HK-2 (cell line): ENCODE data around the gene CD63.

Experiments
- DNase-seq: peaks from one replicate; pipeline ENCODE4 v3.0.0-alpha.2; 2018; ENCODE audit not compliant: unreplicated experiment

Gene CD63

GRCh38 chr12:55704824-55705718 lies 23.7 kb downstream of the CD63 start:
- no peak for DNase-seq

DNA sequence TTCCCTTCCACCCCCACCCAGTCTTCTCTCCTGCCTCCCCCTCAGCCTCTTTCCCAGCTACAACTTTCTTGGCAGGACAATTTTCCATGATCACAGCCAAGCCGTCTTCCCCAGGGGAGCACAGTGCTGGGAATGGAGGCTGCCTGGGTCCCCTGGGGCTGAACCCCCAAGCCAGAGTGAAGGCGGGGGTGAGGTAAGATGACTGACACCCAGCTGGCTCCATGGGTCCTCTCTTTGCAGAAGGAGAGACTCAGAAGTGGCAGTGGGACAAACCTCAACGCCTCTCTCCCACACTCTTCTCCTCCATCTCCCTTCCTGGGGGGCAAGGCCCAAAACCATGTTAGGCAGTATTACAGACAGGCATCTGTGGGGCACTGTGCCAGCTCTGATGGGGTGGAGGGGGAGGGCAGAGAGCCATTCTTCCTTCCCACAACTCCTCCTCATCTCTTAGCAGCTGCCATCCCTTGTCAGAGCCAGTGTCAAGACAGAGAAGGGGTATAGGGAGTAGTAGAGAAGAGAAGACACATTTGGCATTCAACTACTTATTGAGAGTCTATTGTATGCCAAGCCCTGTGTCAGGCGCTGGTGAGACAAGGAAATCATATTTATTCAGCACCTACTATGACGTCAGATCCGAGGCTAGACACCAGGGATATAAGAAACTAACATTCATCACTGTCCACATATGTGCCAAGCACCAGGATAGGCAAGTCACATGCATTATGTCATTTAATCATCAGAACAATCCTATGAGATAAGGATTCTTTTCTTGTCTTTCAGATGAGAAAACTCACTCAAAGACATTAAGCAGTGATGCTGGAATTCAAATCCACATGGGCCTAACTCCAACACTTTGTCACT lies 24.7 kb downstream of the CD63 start:
- DNase-seq: no peak

GRCh38 chr12:55703288-55703687 lies 25.5 kb downstream of the CD63 start:
- no peak for DNase-seq

DNA sequence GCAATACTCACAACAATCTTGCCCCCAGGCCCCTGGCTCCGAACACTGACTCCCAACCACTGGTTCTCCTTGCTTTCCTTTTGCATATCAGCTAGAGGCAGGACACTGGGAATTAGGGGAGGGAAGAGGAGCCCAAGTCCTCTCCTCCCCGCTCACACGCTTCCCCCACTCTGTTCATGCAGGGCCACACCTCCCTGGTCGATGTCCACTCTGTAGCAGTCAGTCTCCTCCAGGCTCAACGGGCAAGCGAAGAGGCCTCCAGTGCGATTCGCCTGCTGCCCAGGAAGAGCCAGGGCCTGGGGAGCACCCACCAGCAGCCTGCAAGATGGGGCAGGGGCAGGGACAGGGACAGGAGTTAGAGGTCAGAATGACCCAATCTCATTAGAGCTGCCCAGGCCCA lies 25.9 kb downstream of the CD63 start:
- no peak for DNase-seq

- no peak for DNase-seq
Observed at GRCh38 chr12:55700255-55701018, 28.4 kb downstream of the CD63 start.

DNA sequence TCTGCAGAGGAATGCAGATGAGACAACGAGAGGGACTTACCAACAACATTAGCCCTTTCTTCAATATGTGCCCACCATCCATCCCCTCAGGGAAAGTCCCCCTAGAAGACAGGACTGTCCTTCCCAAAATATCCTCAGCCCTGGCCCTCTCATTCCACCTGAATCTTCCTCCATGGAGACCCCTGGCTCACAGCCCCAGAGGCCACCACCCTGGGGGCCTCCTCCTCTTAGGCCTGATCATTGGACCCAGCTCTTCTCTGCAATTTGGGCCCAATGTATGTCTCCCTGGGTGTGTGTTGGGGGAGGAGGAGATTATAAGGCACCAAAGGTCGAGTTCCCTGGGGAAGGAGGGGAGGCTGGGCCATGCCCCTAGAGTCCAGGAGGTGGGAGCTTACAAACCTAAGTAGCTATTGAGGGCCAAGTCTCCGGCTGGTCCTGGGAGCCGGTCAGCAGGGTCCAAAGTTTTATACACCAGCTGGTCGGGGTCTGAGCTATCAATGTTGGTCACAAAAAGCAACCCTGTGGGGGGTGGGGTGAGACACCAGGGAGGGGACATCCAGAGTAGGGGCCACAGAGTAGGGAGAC lies 29.2 kb downstream of the CD63 start:
- DNase-seq: no peak

GRCh38 chr12:55698965-55699364 lies 29.8 kb downstream of the CD63 start:
- no peak for DNase-seq

DNA sequence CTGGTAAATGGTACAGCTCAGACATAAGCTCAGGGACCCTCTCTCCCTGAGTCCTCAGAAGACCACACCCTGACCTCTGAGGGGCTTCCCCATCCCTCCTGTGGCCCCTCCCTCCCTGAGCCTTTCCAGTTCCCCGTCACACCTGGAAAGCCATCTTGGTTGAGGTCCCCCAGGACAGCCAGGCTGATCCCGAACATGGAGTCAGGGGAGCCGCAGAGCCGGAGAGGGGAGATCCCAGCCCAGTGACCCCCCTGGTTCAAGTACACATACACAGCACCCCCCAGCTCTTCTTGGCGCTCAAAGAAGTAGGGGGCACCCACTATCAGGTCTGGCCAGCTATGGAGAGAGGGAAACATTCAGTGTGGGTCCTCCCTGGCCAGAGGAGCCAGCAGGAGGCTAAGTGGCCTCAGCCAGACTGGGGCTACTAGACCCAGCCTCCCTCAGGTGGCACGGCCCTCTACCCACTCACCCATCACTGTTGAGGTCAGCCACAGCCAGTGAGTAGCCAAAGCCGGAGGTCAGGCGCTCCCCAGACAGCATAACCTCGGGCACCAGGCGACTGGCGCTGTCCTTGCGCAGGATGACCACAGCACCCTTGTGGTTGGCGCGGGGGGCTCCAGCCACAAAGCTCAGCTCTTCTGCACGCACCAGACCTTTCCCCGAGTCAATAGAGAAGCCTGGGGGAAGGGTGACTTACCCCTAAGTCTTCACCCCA lies 30.4 kb downstream of the CD63 start:
- DNase-seq: no peak

- no peak for DNase-seq
Observed at GRCh38 chr12:55697686-55698085, 31.1 kb downstream of the CD63 start.

GRCh38 chr12:55696796-55697462 lies 31.9 kb downstream of the CD63 start:
- no peak for DNase-seq

DNA sequence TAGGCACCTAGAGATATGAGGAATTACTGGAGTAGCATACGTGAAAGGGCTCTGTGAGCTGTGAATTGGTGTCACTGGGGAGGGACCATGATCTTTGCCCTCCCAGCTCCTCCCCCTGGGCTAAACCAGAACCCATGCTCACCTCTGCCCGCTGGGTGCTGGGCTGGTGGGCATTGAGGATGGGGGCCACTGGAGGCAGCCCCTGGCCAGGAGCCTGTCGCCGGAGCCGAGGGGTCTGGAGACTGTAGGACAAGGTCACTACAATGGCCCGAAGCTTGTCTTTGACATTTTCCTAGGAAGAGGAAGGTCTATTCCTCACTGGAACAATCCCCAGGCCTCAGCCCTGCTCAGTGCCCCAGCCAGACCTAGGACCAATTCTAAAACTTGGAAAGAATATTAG lies 32.7 kb downstream of the CD63 start:
- DNase-seq: no peak

DNA sequence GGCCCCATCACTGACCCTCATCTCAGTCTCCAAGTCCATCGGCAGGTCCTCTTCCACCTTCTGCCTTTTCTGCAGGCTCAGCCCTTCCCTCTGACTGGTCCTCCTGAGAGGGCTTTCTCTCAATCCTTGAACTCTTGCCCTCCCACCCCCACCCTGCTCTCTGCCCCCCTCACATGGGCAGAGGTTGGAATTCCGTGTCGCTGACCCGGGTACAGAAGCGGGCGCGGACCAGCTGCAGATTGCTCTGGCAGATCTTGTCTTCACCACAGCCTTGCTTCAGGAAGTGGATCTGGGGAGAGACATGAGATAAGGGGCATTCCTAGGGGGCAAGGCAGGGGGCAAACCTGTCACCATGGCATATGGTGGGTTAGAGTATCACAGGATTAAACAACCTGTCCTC lies 33.5 kb downstream of the CD63 start:
- DNase-seq: no peak

GRCh38 chr12:55694651-55695050 lies 34.2 kb downstream of the CD63 start:
- DNase-seq: no peak

GRCh38 chr12:55694188-55694515 lies 34.7 kb downstream of the CD63 start:
- DNase-seq: no peak

DNA sequence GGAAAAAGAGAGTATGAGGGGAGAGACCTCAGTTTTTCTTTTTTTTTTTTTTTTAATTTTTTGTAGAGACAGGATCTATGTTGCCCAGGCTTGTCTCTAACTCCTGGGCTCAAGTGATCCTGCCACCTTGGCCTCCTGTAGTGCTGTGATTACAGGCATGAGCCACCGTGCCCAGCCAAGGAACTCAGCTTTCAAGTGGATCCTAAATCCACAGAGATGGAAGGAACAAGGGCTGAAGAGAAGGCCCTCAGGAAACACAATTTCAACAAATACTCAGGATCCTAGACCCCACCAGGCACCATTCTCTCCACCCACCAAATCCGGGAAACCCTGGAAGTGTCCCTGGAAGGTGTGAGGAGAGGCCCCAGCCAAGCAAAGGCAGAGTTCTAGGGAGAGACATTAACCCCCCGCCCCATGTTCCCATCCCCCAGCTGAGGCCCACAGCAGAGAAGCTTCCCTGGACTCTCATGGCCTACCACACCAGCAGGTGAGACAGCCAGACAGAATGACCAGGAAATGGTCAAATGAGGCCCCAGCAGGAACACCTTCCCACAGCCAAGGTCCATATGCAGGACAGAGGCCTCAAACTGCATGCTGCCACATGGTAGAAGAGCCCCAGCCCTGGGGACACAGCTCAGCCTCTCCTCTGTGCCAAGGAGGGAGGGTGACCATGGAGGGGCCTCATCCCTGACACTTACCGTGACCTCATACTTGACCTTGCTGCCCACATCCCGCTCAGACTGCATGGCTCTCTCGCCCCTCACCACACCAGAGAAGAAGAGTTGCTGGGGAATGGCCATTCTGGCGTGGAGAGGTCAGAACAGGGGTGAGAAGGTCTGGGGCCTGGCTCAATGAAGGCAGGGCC lies 35.3 kb downstream of the CD63 start:
- no peak for DNase-seq

DNA sequence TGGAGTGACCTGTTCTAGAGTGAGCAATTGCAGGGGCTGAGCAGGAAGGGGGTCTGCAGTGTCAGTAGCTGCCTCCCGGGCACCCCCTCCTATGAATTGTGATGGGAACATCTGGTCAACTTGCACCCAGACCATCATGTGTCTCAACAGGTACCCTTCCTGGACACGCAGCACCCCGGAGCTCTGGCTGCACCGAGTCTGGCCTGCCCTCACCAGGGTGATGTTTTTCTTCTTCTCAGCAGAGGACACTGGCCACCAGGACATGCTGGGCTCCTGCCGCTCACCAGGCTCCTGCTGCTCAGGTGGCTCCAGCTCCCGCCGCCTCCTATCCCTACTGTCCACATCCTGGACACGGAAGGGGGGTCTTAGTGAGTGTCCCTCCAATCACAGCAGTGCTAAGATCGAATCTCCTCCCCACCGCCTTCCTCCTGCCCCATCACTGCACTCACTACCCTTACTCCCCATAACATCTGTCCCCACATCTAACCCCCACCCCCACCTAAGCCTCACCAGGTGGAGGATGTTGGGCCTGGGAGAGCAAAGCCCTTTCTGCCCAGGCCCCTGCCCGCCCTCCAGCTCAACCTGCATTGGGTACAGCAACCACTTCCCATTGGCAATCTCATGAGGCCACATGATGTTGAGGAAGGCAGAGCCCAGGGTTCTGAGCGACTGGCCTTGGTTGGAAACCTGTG lies 36.0 kb downstream of the CD63 start:
- DNase-seq: no peak

DNA sequence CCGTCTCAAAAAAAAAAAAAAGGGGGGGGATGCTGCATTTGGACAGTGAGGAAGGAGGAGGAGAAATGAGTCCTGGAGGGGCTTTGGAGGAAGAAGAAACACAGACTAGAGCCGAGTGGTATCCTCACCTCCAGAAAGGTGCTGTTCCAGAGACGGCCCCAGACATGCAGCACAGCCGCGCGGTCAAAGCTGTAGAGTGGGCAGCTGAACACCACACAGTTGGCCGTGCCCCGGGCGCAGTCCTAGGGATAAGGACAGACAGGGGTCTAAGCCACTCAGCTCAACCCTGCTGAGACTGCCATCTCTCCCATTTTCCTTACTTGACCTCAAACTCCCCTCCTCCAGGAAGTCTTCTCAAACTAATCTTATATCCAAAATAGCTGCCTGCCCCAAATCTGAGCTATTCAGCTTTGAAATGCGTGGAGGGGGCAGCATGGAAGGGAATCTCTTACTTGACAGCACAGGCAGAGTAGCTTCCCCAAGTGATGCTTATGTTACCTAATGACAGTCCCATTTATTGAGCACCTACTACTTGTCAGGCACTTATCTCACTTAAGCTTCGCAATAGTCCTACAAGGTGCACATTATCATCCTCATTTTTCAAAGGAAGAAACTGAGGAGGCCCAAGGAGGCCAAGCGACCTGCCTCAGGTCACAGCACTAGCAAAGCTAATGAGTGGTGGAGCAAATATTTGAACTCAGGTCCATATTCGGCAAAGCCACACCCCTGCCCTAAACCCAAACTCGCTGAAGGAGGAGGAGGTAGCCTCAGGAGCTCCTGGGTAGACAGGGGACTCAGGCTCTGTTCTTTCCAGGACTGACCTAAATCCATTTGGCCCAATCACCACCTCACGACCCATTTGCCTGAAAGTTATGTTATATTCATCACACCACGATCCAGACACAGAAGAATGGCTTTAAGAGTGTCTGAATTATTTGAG lies 39.8 kb downstream of the CD63 start:
- DNase-seq: no peak

DNA sequence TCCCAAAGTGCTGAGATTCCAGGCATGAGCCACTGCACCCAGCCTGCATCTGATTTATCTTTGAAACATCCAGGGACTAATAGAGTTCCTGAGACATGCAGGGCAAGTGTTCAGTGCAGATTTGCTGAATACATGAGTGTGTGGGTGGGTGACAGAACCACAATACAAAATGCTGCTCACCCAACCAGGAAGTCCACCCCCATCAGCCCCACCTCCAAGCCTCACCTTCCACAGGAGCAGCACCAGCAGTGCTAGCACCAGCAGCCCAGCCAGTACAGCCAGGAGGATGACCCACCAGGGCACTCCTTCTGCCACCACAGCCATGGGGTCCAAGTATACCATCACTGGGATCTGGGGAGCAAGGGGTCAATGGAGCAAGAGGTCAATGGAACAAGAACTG lies 41.1 kb downstream of the CD63 start:
- DNase-seq: no peak
